Measurements from ENCODE around the gene DNASE1.

- no peak for TF ChIP-seq RCOR1 (IDR thresholded peaks at IDR 0.05; ENCODE audit: low read depth, low read length)
- TF ChIP-seq, protein P1, sequence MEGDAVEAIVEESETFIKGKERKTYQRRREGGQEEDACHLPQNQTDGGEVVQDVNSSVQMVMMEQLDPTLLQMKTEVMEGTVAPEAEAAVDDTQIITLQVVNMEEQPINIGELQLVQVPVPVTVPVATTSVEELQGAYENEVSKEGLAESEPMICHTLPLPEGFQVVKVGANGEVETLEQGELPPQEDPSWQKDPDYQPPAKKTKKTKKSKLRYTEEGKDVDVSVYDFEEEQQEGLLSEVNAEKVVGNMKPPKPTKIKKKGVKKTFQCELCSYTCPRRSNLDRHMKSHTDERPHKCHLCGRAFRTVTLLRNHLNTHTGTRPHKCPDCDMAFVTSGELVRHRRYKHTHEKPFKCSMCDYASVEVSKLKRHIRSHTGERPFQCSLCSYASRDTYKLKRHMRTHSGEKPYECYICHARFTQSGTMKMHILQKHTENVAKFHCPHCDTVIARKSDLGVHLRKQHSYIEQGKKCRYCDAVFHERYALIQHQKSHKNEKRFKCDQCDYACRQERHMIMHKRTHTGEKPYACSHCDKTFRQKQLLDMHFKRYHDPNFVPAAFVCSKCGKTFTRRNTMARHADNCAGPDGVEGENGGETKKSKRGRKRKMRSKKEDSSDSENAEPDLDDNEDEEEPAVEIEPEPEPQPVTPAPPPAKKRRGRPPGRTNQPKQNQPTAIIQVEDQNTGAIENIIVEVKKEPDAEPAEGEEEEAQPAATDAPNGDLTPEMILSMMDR (IDR thresholded peaks at IDR 0.05) = no peak
- no peak for TF ChIP-seq EP300 (IDR thresholded peaks at IDR 0.05)
Measured at GRCh38 chr16:3706253-3707012, 51.9 kb downstream of the DNASE1 start.
